ENCODE measurements around the gene CALCOCO1. TPM values are rescaled to one million over a fixed set of nuclear protein-coding genes. Genes with fewer than 3 reads are reported as not detected.

The CALCOCO1 gene
- total RNA-seq, 1 experiment from 2014 or later, result 48.0 TPM

GRCh38 chr12:53717319-53717718, 9.9 kb downstream of the CALCOCO1 start:
- Histone ChIP-seq H3K36me3 (ENCODE audit: control insufficient read depth, insufficient read depth, low read length) (no peaks in the 10 kb centered on the region), H3K4me3 (ENCODE audit: low read depth in 2 of 2, low read length in 2 of 2) (no peak overlapping the region), H3K27ac (ENCODE audit: low read length) (no peak overlapping the region), H3K4me1 (ENCODE audit: control insufficient read depth, insufficient read depth, low read length) (no peaks in the 10 kb centered on the region), H3K9me3 (ENCODE audit: control insufficient read depth, insufficient read depth, low read depth, low read length) (no peaks in the 10 kb centered on the region), H3K27me3 (ENCODE audit: control insufficient read depth, insufficient read depth, low read length) (no peaks in the 10 kb centered on the region)
- TF ChIP-seq SIN3A (IDR thresholded peaks at IDR 0.05; ENCODE audit: borderline replicate concordance, insufficient read depth, low read depth, low read length) (no peak), TCF7L2 (IDR thresholded peaks at IDR 0.05; ENCODE audit: low read depth, low read length) (no peak), CTCF (IDR thresholded peaks at IDR 0.05) (no peak), POLR2AphosphoS5 (IDR thresholded peaks at IDR 0.05; ENCODE audit: low read depth, low read length) (no peak), REST (IDR thresholded peaks at IDR 0.05; ENCODE audit: insufficient read depth in 1 of 2, low read depth in 2 of 2, low read length in 1 of 2) (no peak)
- ChIA-PET CTCF (no interaction called here), POLR2A (interaction anchor here (0.6 kb wide), 1 partner anchor 28 kb away, joined by 4 read pairs; no protein-coding TSS in a partner anchor)
- no peak for DNase-seq (ENCODE audit: low read depth, low spot score)
- intact Hi-C loops (cut with micrococcal nuclease; ENCODE audit: unreplicated experiment), result no loop called here
- BruUV-seq (replicated peaks), result no TSS peak
- in situ Hi-C loops (cut with HindIII; ENCODE audit: low pct_unique_long_range_greater_than_20kb, low sequenced_read_pairs), result no loop called here
- no peak for ATAC-seq

DNA sequence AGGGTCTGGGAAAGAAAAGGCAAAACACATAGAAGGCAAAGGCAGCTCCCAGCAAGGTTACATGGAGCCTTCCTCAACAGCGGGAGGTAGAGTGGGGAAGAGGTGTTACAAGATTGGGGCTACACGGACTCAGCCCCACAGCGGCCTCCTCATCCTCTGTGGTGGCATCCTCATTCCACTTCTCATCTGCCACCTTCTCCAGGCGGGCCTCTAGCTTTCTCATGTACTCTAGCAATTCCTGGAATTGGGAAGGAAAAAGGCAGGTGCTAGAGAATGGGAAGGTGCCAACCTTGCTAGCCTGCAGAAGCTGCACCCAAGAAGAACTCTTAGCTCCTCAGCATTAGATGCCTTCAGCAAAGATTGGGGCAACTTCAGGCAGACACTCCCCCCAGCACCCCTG, 13.2 kb downstream of the CALCOCO1 start:
- in situ Hi-C loops (cut with HindIII; ENCODE audit: low pct_unique_long_range_greater_than_20kb, low sequenced_read_pairs), result no loop called here
- BruUV-seq (replicated peaks), result no TSS peak
- H3K36me3 ChIP-seq (ENCODE audit: control insufficient read depth, insufficient read depth, low read length), result no peaks in the 10 kb centered on the region
- CTCF ChIA-PET, result no interaction called here
- no peak for DNase-seq (ENCODE audit: low read depth, low spot score)
- no peaks in the 10 kb centered on the region for H3K9me3 ChIP-seq (ENCODE audit: control insufficient read depth, insufficient read depth, low read depth, low read length)
- POLR2A ChIA-PET, result interaction anchor here (0.5 kb wide), 1 partner anchor 633 kb away, joined by 4 read pairs; no protein-coding TSS in a partner anchor
- no peak for ATAC-seq
- intact Hi-C loops (cut with micrococcal nuclease; ENCODE audit: unreplicated experiment), result no loop called here
- H3K27me3 ChIP-seq (ENCODE audit: control insufficient read depth, insufficient read depth, low read length), result no peaks in the 10 kb centered on the region
- no peak overlapping the region for H3K27ac ChIP-seq (ENCODE audit: low read length)
- no peak for TF ChIP-seq POLR2AphosphoS5 (IDR thresholded peaks at IDR 0.05; ENCODE audit: low read depth, low read length)
- TF ChIP-seq REST (IDR thresholded peaks at IDR 0.05; ENCODE audit: insufficient read depth in 1 of 2, low read depth in 2 of 2, low read length in 1 of 2), result no peak
- no peak for TF ChIP-seq CTCF (IDR thresholded peaks at IDR 0.05)
- no peak for TF ChIP-seq TCF7L2 (IDR thresholded peaks at IDR 0.05; ENCODE audit: low read depth, low read length)
- TF ChIP-seq SIN3A (IDR thresholded peaks at IDR 0.05; ENCODE audit: borderline replicate concordance, insufficient read depth, low read depth, low read length), result no peak
- no peak overlapping the region for H3K4me3 ChIP-seq (ENCODE audit: low read depth in 2 of 2, low read length in 2 of 2)
- no peaks in the 10 kb centered on the region for H3K4me1 ChIP-seq (ENCODE audit: control insufficient read depth, insufficient read depth, low read length)
